ENCODE results near the gene NTNG2. TPM values are rescaled to one million over a fixed set of nuclear protein-coding genes. Genes with fewer than 3 reads are reported as not detected.

The NTNG2 gene
- total RNA-seq, 4 donors from 2014 or later, result 0.27 to 1.1 TPM; not detected in 2

GRCh38 chr9:132274861-132275260 lies 113.0 kb downstream of the NTNG2 start:
- Histone ChIP-seq H3K9me3 (no peaks in the 10 kb centered on the region), H3K4me3 (no peak overlapping the region), H3K27ac (no peak overlapping the region), H3K4me1 (no peaks in the 10 kb centered on the region), H3K27me3 (no peaks in the 10 kb centered on the region), H3K36me3 (peaks cover 0 to 89% (median 40%) of the 10 kb centered on the region in 4 donors)
- no peak for DNase-seq
- intact Hi-C loops (cut with DNase I; ENCODE audit: low total_unique reads), result no loop called here
- WGBS, 2 donors (ENCODE audit: low coverage in 1 of 2), result 77 to 88% methylated on average over 2 of the region's 2 CpGs
- in situ Hi-C loops (cut with MboI; ENCODE audit: low pct_ligation_motif_present in 1 of 4, low pct_unique_long_range_greater_than_20kb in 1 of 4, low sequenced_read_pairs in 3 of 4), result loop anchor here in 2 of 4 donors (25.0 kb wide), 2 partner anchors 663 to 713 kb away; no protein-coding TSS in a partner anchor
- TF ChIP-seq POLR2A (IDR thresholded peaks at IDR 0.05) (no peak), CTCF (IDR thresholded peaks at IDR 0.05) (no peak), EP300 (IDR thresholded peaks at IDR 0.05; ENCODE audit: low read depth) (no peak), POLR2AphosphoS5 (IDR thresholded peaks at IDR 0.05) (no peak)

DNA sequence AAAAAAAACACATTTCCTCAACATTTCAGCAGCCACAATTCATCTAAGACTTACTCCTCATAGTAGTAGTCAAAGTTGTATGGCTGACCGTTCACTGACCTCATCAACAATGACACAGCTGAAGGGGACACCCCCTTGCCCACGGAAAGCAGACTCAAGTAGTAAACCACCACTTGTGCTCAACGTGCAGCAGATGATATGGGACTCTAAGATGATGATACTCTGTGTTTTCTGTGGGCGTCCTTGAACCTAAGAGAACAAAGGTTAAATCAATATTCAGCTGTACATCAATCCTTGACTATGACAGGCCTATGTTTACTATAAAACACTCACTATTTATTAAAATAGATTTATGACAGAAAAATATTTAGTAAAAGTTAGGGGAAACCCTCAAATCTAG lies 121.3 kb downstream of the NTNG2 start:
- in situ Hi-C loops (cut with MboI; ENCODE audit: low pct_ligation_motif_present in 1 of 4, low pct_unique_long_range_greater_than_20kb in 1 of 4, low sequenced_read_pairs in 3 of 4), result no loop called here
- H3K4me3 ChIP-seq, result no peak overlapping the region
- H3K27ac ChIP-seq, result no peak overlapping the region
- DNase-seq, result no peak
- H3K4me1 ChIP-seq, result no peaks in the 10 kb centered on the region
- TF ChIP-seq CTCF (IDR thresholded peaks at IDR 0.05) (no peak), POLR2A (IDR thresholded peaks at IDR 0.05) (no peak), EP300 (IDR thresholded peaks at IDR 0.05; ENCODE audit: low read depth) (no peak), POLR2AphosphoS5 (IDR thresholded peaks at IDR 0.05) (no peak)
- WGBS, 2 donors (ENCODE audit: low coverage in 1 of 2), result 65 to 71% methylated on average over 4 of the region's 4 CpGs
- no peaks in the 10 kb centered on the region for H3K27me3 ChIP-seq
- H3K36me3 ChIP-seq, result peaks cover 0 to 89% (median 43%) of the 10 kb centered on the region in 4 donors
- H3K9me3 ChIP-seq, result no peaks in the 10 kb centered on the region
- intact Hi-C loops (cut with DNase I; ENCODE audit: low total_unique reads), result no loop called here

GRCh38 chr9:132283863-132284262 lies 122.0 kb downstream of the NTNG2 start:
- no peak overlapping the region for H3K4me3 ChIP-seq
- in situ Hi-C loops (cut with MboI; ENCODE audit: low pct_ligation_motif_present in 1 of 4, low pct_unique_long_range_greater_than_20kb in 1 of 4, low sequenced_read_pairs in 3 of 4), result no loop called here
- no peak for DNase-seq
- no peaks in the 10 kb centered on the region for H3K4me1 ChIP-seq
- H3K9me3 ChIP-seq, result no peaks in the 10 kb centered on the region
- H3K27ac ChIP-seq, result no peak overlapping the region
- intact Hi-C loops (cut with DNase I; ENCODE audit: low total_unique reads), result no loop called here
- H3K27me3 ChIP-seq, result no peaks in the 10 kb centered on the region
- TF ChIP-seq EP300 (IDR thresholded peaks at IDR 0.05; ENCODE audit: low read depth) (no peak), CTCF (IDR thresholded peaks at IDR 0.05) (no peak), POLR2AphosphoS5 (IDR thresholded peaks at IDR 0.05) (no peak)
- H3K36me3 ChIP-seq, result peaks cover 0 to 87% (median 41%) of the 10 kb centered on the region in 4 donors
- WGBS, 2 donors (ENCODE audit: low coverage in 1 of 2), result 90% methylated on average over 7 of the region's 7 CpGs; no CpG with 5 or more reads in 1 of the 2 donors

DNA sequence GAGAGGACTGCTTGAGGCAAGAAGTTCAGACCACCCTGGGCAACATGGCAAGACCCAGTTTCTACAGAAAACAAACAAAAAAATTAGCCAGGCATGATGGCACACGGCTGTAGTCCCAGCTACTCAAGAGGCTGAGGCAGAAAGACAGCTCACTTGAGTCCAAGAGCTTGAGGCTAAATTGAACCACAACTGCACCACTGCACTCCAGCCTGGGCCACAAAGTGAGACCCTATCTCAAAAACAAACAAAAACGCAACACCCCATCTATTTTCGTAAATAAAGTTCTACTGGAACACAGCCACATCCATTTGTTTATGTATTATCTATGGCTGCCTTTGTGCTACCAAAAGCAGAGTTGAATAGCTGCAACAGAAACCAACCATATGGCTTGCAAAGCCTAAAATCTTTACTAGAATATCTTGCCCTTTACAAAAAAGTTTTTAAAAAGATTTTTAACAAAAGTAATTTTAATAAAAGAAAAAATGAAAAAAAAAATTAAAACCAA lies 125.5 kb downstream of the NTNG2 start:
- H3K36me3 ChIP-seq, result peaks cover 0 to 61% (median 28%) of the 10 kb centered on the region in 4 donors
- in situ Hi-C loops (cut with MboI; ENCODE audit: low pct_ligation_motif_present in 1 of 4, low pct_unique_long_range_greater_than_20kb in 1 of 4, low sequenced_read_pairs in 3 of 4) (no loop called here), intact Hi-C loops (cut with DNase I; ENCODE audit: low total_unique reads) (no loop called here)
- DNase-seq, result no peak
- H3K27ac ChIP-seq, result no peak overlapping the region
- H3K9me3 ChIP-seq, result no peaks in the 10 kb centered on the region
- WGBS, 2 donors (ENCODE audit: low coverage in 1 of 2), result 73 to 91% methylated on average over 3 of the region's 3 CpGs
- peaks cover 0 to 4% (median 0%) of the 10 kb centered on the region in 4 donors for H3K4me1 ChIP-seq
- no peak overlapping the region for H3K4me3 ChIP-seq
- H3K27me3 ChIP-seq, result no peaks in the 10 kb centered on the region
- TF ChIP-seq CTCF (IDR thresholded peaks at IDR 0.05), result no peak
- no peak for TF ChIP-seq EP300 (IDR thresholded peaks at IDR 0.05; ENCODE audit: low read depth)

Data from transverse colon (tissue), 4 donors.